Measurements from ENCODE around the gene ZNF488.

DNA sequence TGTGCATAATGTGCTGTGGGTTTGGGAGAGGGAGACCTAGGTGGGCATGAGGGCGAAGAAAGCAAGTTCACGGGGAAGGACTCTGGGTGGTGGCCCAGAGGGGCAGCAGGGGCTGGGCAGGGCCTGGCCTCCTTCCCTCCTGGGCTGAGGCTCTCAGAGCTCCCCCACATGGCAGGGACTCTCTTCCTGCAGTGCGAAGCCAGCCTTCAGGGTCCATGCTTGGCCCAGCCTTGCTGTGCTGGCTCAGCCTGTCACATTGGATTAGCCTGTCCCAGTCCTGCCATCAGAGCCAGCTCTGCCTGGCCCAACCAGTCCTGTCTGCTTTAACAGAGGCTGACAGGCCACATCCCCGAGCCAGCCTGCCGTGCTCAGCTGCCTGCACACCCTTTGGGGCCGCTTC, 20.4 kb upstream of the ZNF488 start:
- TF ChIP-seq REST (IDR thresholded peaks at IDR 0.05; ENCODE audit: insufficient read depth in 1 of 2, low read depth in 2 of 2, low read length in 2 of 2) (no peak), POLR2AphosphoS5 (IDR thresholded peaks at IDR 0.05; ENCODE audit: low read depth, low read length) (no peak), SIN3A (IDR thresholded peaks at IDR 0.05; ENCODE audit: borderline replicate concordance, insufficient read depth, low read length) (no peak), TAF1 (IDR thresholded peaks at IDR 0.05; ENCODE audit: borderline replicate concordance, insufficient read depth, low read length) (no peak), FOXP2 (optimal IDR thresholded peaks at IDR 0.05; ENCODE audit: borderline replicate concordance, extremely low read depth, extremely low read length, insufficient read depth) (no peak)
